B cell (primary cell): Measurements from ENCODE around the gene TMEM158. TPM values are rescaled to one million over a fixed set of nuclear protein-coding genes. Genes with fewer than 3 reads are reported as not detected.

Source experiments
- ATAC-seq: fragments of 200-7000 bp; cut with Tn5 transposase; one replicate; pipeline ENCODE4 v1.10.0; 2021; ENCODE audit warnings: low read depth, mild to moderate bottlenecking, moderate number of reproducible peaks, moderate library complexity
- CTCF ChIA-PET: fragments of 350-600 bp; sonication (Branson Sonifier 250); formaldehyde crosslinking; loops from one replicate; lab custom pipeline; 2021; ENCODE audit warnings: antibody characterized with exemption, inconsistent platforms; lab: Charles Lee
- POLR2A ChIA-PET: fragments of 350-600 bp; sonication (Branson Sonifier 250); formaldehyde crosslinking; loops from one replicate; lab custom pipeline; 2021; ENCODE audit warnings: antibody characterized with exemption; lab: Charles Lee
- DNase-seq: peaks from one replicate; pipeline ENCODE4 v3.0.0; 2013
- H2AFZ ChIP-seq: 2 replicates; pipeline ENCODE4 v1.6.1; 2012; ENCODE audit warnings: mild to moderate bottlenecking, low read depth, low read length; ENCODE audit not compliant: insufficient read depth, poor library complexity, severe bottlenecking
- H3K27ac ChIP-seq, 2 donors: 1 replicate in 1 of 2; 2 replicates in 1 of 2; pipeline ENCODE4 v1.5.1; 2012 to 2013; ENCODE audit warnings: low read length in 2 of 2, mild to moderate bottlenecking in 2 of 2, moderate library complexity in 1 of 2
- H3K27me3 ChIP-seq, 4 experiments: fragments of 200-600 bp in 1 of 4; sonication (generic) in 1 of 4; replicated peaks in 1 of 4; 1 replicate in 2 of 4; 2 replicates in 2 of 4; pipeline versions ENCODE4 v1.6.1 to v1.7.0; 2013 to 2016; ENCODE audit warnings: low read length in 3 of 4, mild to moderate bottlenecking in 2 of 4, mixed read lengths in 1 of 4, moderate library complexity in 1 of 4; ENCODE audit not compliant: insufficient read depth in 4 of 4, control insufficient read depth in 3 of 4; ENCODE audit errors: control extremely low read depth in 1 of 4
- H3K36me3 ChIP-seq, 2 experiments: replicated peaks in 1 of 2; 1 replicate in 1 of 2; 2 replicates in 1 of 2; pipeline versions ENCODE4 v1.6.1 to v1.7.1; 2013; ENCODE audit warnings: low read length in 1 of 2; ENCODE audit not compliant: insufficient read depth in 2 of 2, control insufficient read depth in 1 of 2; ENCODE audit errors: control extremely low read depth in 1 of 2, extremely low read depth in 1 of 2
- H3K4me1 ChIP-seq, 2 donors: fragments of 200-600 bp in 1 of 2; sonication (generic) in 1 of 2; 1 replicate in 1 of 2; 2 replicates in 1 of 2; pipeline versions ENCODE4 v1.5.1 to v1.6.1; 2013 to 2017; ENCODE audit warnings: low read length in 2 of 2; ENCODE audit not compliant: control insufficient read depth in 2 of 2, insufficient read depth in 2 of 2
- H3K4me2 ChIP-seq: replicated peaks from 2 replicates; pipeline ENCODE3; 2012; ENCODE audit warnings: mild to moderate bottlenecking, low read depth, low read length; ENCODE audit not compliant: poor library complexity, severe bottlenecking
- H3K4me3 ChIP-seq, 5 experiments: fragments of 200-600 bp in 1 of 5; sonication (generic) in 1 of 5; 1 replicate in 3 of 5; 2 replicates in 2 of 5; pipeline versions ENCODE4 v1.5.1 to v1.7.0; 2011 to 2016; ENCODE audit warnings: low read length in 4 of 5, mild to moderate bottlenecking in 4 of 5, low read depth in 2 of 5, control low read depth in 1 of 5, moderate library complexity in 1 of 5; ENCODE audit not compliant: insufficient read depth in 1 of 5; ENCODE audit errors: control extremely low read depth in 1 of 5, extremely low read depth in 1 of 5
- H3K79me2 ChIP-seq: fragments of 200-600 bp; sonication (generic); one replicate; pipeline ENCODE4 v1.6.0; 2016; ENCODE audit warnings: low read length; ENCODE audit not compliant: control insufficient read depth, insufficient read depth
- H3K9ac ChIP-seq: fragments of 200-600 bp; sonication (generic); 2 replicates; pipeline ENCODE4 v1.6.1; 2017; ENCODE audit warnings: mild to moderate bottlenecking, low read length, moderate library complexity
- H3K9me3 ChIP-seq, 3 donors: one replicate each; pipeline versions ENCODE4 v1.6.1 to v1.7.1; 2013; ENCODE audit warnings: low read length in 2 of 3; ENCODE audit not compliant: control insufficient read depth in 2 of 3, insufficient read depth in 1 of 3; ENCODE audit errors: control extremely low read depth in 1 of 3
- H4K20me1 ChIP-seq: 2 replicates; pipeline ENCODE4 v1.6.0; 2012; ENCODE audit warnings: mild to moderate bottlenecking, low read length; ENCODE audit not compliant: insufficient read depth, control insufficient read depth, poor library complexity, severe bottlenecking
- H3K27ac Mint-ChIP-seq: one replicate; pipeline ENCODE4 v1.8.0; 2021; ENCODE audit warnings: mixed read lengths
- H3K27me3 Mint-ChIP-seq: one replicate; pipeline ENCODE4 v1.8.0; 2021; ENCODE audit warnings: mixed read lengths
- H3K4me1 Mint-ChIP-seq: one replicate; pipeline ENCODE4 v1.8.0; 2021; ENCODE audit warnings: mixed read lengths
- H3K4me3 Mint-ChIP-seq: one replicate; pipeline ENCODE4 v1.8.0; 2021; ENCODE audit warnings: mixed read lengths
- H3K9me3 Mint-ChIP-seq: one replicate; pipeline ENCODE4 v1.8.0; 2022; ENCODE audit warnings: mixed read lengths; ENCODE audit not compliant: insufficient read depth
- CTCF ChIP-seq: fragments of 200-600 bp; IDR thresholded peaks from one replicate; pipeline ENCODE4 v1.8.0; 2022; ENCODE audit warnings: antibody characterized with exemption, mild to moderate bottlenecking
- EZH2 ChIP-seq: IDR thresholded peaks from 2 replicates; pipeline ENCODE4 v1.6.1; 2012; ENCODE audit warnings: borderline replicate concordance, low read depth, mild to moderate bottlenecking, moderate library complexity, low read length; ENCODE audit not compliant: insufficient read depth, poor library complexity, severe bottlenecking
- WGBS: methylation state at CpG from one replicate; pipeline ENCODE4 v1.1.5; 2013; ENCODE audit warnings: missing lambda C conversion rate; ENCODE audit not compliant: insufficient coverage; 5-methylcytosine and 5-hydroxymethylcytosine counted together
- intact Hi-C: fragments of 100-400 bp; cut with micrococcal nuclease; formaldehyde crosslinking; loops from one replicate; pipeline ENCODE4 v1.10.0; 2022
- polyA plus RNA-seq: library from polyadenylated mRNA; depleted of rRNA; stranded (reverse); fragments of >200 nt; gene quantifications from 2 replicates; pipeline ENCODE4 v1.2.3, GENCODE V29; 2012
- total RNA-seq, 2 donors: library from RNA; stranded (reverse); fragments of 120-200 nt in 1 of 2; gene quantifications; 1 replicate in 1 of 2; 2 replicates in 1 of 2; pipeline versions ENCODE4 v1.2.3 to v1.2.4, GENCODE V29; 2013 to 2022

TMEM158 gene
- total and polyA plus RNA-seq, 2 donors (not counting 1 experiment from before 2014, with no cell fraction given): not detected

- Histone ChIP-seq H3K4me3 (no peak overlapping the region), H4K20me1 (no peaks in the 10 kb centered on the region), H3K9me3 (no peaks in the 10 kb centered on the region), H3K27me3 (no peaks in the 10 kb centered on the region), H3K4me1 (no peaks in the 10 kb centered on the region), H3K9ac (no peak overlapping the region), H3K79me2 (no peaks in the 10 kb centered on the region), H3K27ac (no peak overlapping the region), H3K4me2 (no peak overlapping the region), H3K36me3 (no peaks in the 10 kb centered on the region), H2AFZ (no peak overlapping the region)
- no peak for DNase-seq
- no peak overlapping the region for H3K27ac Mint-ChIP-seq
- WGBS: 92% methylated on average over 6 of the region's 7 CpGs
- intact Hi-C loops: no loop called here
- CTCF ChIA-PET: no interaction called here
- POLR2A ChIA-PET: no interaction called here
- no peak for ATAC-seq
- H3K4me3 Mint-ChIP-seq: no peak overlapping the region
- TF ChIP-seq EZH2: no peak
- no peaks in the 10 kb centered on the region for H3K4me1 Mint-ChIP-seq
- peaks cover 16% of the 10 kb centered on the region for H3K27me3 Mint-ChIP-seq
- H3K9me3 Mint-ChIP-seq: no peaks in the 10 kb centered on the region
Observed at GRCh38 chr3:45180899-45181298, 45.2 kb downstream of the TMEM158 start.

- Histone ChIP-seq H2AFZ (no peak overlapping the region), H3K36me3 (no peaks in the 10 kb centered on the region), H3K4me2 (no peak overlapping the region), H3K9ac (no peak overlapping the region), H3K27ac (no peak overlapping the region), H3K79me2 (no peaks in the 10 kb centered on the region), H3K4me1 (no peaks in the 10 kb centered on the region), H4K20me1 (no peaks in the 10 kb centered on the region), H3K4me3 (no peak overlapping the region), H3K27me3 (no peaks in the 10 kb centered on the region), H3K9me3 (no peaks in the 10 kb centered on the region)
- no peaks in the 10 kb centered on the region for H3K4me1 Mint-ChIP-seq
- peaks cover 16% of the 10 kb centered on the region for H3K27me3 Mint-ChIP-seq
- 94% methylated on average over 6 of the region's 6 CpGs for WGBS
- H3K9me3 Mint-ChIP-seq: no peaks in the 10 kb centered on the region
- no peak overlapping the region for H3K4me3 Mint-ChIP-seq
- ATAC-seq (no peak), DNase-seq (no peak)
- ChIA-PET CTCF (no interaction called here), POLR2A (no interaction called here)
- TF ChIP-seq EZH2 (no peak), CTCF (no peak)
- H3K27ac Mint-ChIP-seq: no peak overlapping the region
- intact Hi-C loops: no loop called here
Observed at GRCh38 chr3:45180051-45180450, 46.0 kb downstream of the TMEM158 start.
